ENCODE data around the gene NECTIN1.

Gene NECTIN1

DNA sequence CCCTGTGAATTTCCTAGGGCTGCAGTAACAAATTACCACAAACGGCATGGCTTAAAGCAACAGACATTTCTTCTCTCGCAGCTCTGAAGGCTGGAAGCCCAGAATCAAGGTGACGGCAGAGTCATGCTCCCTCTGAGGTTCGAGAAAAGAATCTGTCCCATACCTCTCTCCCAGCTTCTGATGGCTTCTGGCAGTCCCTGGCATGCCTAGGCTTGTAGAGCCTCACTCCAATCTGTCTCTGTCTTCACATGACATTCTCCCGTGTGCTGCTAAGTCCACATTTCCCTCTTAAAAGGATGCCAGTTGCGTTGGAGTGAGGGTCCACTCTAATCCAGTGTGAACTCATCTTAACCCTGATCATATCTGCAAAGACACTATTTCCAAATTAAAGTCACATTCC is 116.2 kb downstream of the NECTIN1 start:
- H3K27ac ChIP-seq, result no peak overlapping the region
- no peak for TF ChIP-seq CTCF (IDR thresholded peaks at IDR 0.05; ENCODE audit: low read depth, low read length, missing control alignments)
- H3K27me3 ChIP-seq (replicated peaks), result peaks cover 8% of the 10 kb centered on the region
- in situ Hi-C loops (cut with HindIII; ENCODE audit: low pct_ligation_motif_present, low sequenced_read_pairs), result no loop called here
- H3K4me3 ChIP-seq (ENCODE audit: low read depth, low read length), result no peak overlapping the region
- DNase-seq, result no peak
- H3K36me3 ChIP-seq (replicated peaks), result no peaks in the 10 kb centered on the region

DNA sequence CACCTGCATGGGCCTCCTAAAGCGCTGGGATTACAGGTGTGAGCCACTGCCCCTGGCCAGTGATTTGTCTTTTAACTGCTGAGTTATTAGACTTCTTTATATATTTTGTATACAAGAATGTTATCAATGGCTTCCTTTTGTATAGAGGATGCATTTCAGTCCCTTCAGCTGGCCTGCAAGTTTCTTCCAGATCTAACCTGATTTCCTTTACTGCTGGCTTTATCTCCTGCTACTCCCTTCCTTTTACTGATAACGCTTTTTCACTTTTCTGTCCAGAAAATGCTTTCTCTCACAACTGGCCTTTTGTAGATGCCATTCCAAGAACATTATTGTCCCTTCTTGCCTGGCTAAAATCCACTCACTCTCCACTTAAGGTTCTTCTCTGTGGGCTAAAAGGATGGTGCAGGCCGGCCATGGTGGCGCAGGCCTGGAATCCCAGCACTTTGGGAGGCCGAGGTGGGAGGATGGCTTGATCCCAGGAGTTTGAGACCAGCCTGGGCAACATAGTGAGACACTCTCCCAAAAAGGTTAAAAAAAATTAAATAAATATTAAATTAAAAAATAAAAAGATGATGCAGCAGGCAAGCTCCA is 118.1 kb downstream of the NECTIN1 start:
- Histone ChIP-seq H3K36me3 (replicated peaks) (no peaks in the 10 kb centered on the region), H3K4me3 (ENCODE audit: low read depth, low read length) (no peak overlapping the region), H3K27me3 (replicated peaks) (peaks cover 14% of the 10 kb centered on the region), H3K27ac (no peak overlapping the region)
- DNase-seq, result no peak
- TF ChIP-seq CTCF (IDR thresholded peaks at IDR 0.05; ENCODE audit: low read depth, low read length, missing control alignments), result no peak
- in situ Hi-C loops (cut with HindIII; ENCODE audit: low pct_ligation_motif_present, low sequenced_read_pairs), result no loop called here

GRCh38 chr11:119608781-119609180 is 120.2 kb downstream of the NECTIN1 start:
- TF ChIP-seq CTCF (IDR thresholded peaks at IDR 0.05; ENCODE audit: low read depth, low read length, missing control alignments), result no peak
- H3K27me3 ChIP-seq (replicated peaks), result peaks cover 18% of the 10 kb centered on the region
- H3K27ac ChIP-seq, result no peak overlapping the region
- H3K36me3 ChIP-seq (replicated peaks), result no peaks in the 10 kb centered on the region
- no peak overlapping the region for H3K4me3 ChIP-seq (ENCODE audit: low read depth, low read length)
- in situ Hi-C loops (cut with HindIII; ENCODE audit: low pct_ligation_motif_present, low sequenced_read_pairs), result no loop called here
- DNase-seq, result no peak

GRCh38 chr11:119608201-119608600 is 120.8 kb downstream of the NECTIN1 start:
- H3K27ac ChIP-seq, result no peak overlapping the region
- no peak overlapping the region for H3K4me3 ChIP-seq (ENCODE audit: low read depth, low read length)
- H3K27me3 ChIP-seq (replicated peaks), result peaks cover 18% of the 10 kb centered on the region
- in situ Hi-C loops (cut with HindIII; ENCODE audit: low pct_ligation_motif_present, low sequenced_read_pairs), result no loop called here
- no peak for TF ChIP-seq CTCF (IDR thresholded peaks at IDR 0.05; ENCODE audit: low read depth, low read length, missing control alignments)
- H3K36me3 ChIP-seq (replicated peaks), result no peaks in the 10 kb centered on the region
- no peak for DNase-seq

GRCh38 chr11:119607726-119608125 is 121.3 kb downstream of the NECTIN1 start:
- in situ Hi-C loops (cut with HindIII; ENCODE audit: low pct_ligation_motif_present, low sequenced_read_pairs), result no loop called here
- Histone ChIP-seq H3K27ac (no peak overlapping the region), H3K27me3 (replicated peaks) (peaks cover 18% of the 10 kb centered on the region), H3K4me3 (ENCODE audit: low read depth, low read length) (no peak overlapping the region), H3K36me3 (replicated peaks) (no peaks in the 10 kb centered on the region)
- DNase-seq, result no peak
- no peak for TF ChIP-seq CTCF (IDR thresholded peaks at IDR 0.05; ENCODE audit: low read depth, low read length, missing control alignments)

- DNase-seq, result no peak
- in situ Hi-C loops (cut with HindIII; ENCODE audit: low pct_ligation_motif_present, low sequenced_read_pairs), result no loop called here
- no peak for TF ChIP-seq CTCF (IDR thresholded peaks at IDR 0.05; ENCODE audit: low read depth, low read length, missing control alignments)
- no peaks in the 10 kb centered on the region for H3K36me3 ChIP-seq (replicated peaks)
- H3K27ac ChIP-seq, result no peak overlapping the region
- no peak overlapping the region for H3K4me3 ChIP-seq (ENCODE audit: low read depth, low read length)
- peaks cover 18% of the 10 kb centered on the region for H3K27me3 ChIP-seq (replicated peaks)
These were observed 123.8 kb downstream of the NECTIN1 start for GRCh38 chr11:119605137-119605665.

Data from brain microvascular endothelial cell (primary cell).